ENCODE results near the gene S100A3. TPM values are rescaled to one million over a fixed set of nuclear protein-coding genes. Genes with fewer than 3 reads are reported as not detected.
A peak's percentile ranks its signal among the peaks of the same experiment; 100 is the strongest.

The S100A3 gene
- total RNA-seq, 1 experiment from 2014 or later = 12.0 TPM

DNA sequence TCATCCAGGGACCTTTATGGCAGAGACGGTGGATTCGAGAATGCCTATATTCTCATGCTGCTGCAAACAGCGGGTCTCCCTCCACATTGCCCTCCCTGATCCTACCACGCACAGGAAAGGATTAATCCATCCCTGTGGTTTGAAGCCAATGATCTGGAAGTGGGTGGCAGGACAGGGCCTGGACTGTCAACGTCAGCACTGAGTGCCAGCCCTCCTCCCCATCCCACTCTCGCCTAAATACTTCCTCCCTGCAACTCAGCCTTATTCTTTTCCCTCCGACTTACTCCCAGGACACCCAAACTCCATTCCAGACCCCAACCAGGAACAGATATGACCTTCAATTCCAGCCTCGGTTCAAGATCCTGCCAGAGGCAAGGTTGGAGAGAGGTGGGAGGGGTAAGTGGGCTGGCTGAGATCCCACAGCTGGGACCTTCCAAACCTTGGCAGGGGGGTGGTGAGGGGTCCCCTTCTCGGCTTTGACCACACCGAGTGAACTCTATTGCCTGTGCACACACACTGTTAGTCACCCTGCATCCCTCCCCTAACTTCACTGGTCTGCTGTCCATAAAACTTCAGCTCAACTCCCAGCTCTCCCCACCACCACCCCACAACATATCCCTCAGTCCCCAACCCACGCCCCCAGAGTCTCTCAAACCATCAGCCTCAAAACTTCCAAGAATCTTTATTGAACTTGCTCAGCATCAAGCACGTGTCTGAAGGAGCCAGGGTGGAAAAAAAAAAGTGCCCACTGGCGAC lies 5.9 kb downstream of the S100A3 start:
- Histone ChIP-seq H3K27me3 (ENCODE audit: control insufficient read depth, insufficient read depth, low read length) (no peaks in the 10 kb centered on the region), H3K36me3 (ENCODE audit: control insufficient read depth, insufficient read depth, low read length) (no peaks in the 10 kb centered on the region), H3K4me3 (ENCODE audit: low read depth in 2 of 2, low read length in 2 of 2) (peak overlapping the region; percentile 49 to 55), H3K27ac (ENCODE audit: low read length) (peak overlapping the region; percentile 98), H3K4me1 (ENCODE audit: control insufficient read depth, insufficient read depth, low read length) (peaks cover 94% of the 10 kb centered on the region), H3K9me3 (ENCODE audit: control insufficient read depth, insufficient read depth, low read depth, low read length) (no peaks in the 10 kb centered on the region)
- ChIA-PET CTCF (interaction anchor here (2.1 kb wide), 1 partner anchor 8 kb away, joined by 8 read pairs; the partner anchor contains the start of gene S100A6), POLR2A (no interaction called here)
- DNase-seq (ENCODE audit: low read depth, low spot score) (no peak), ATAC-seq (no peak)
- BruUV-seq (replicated peaks) = no TSS peak
- in situ Hi-C loops (cut with HindIII; ENCODE audit: low pct_unique_long_range_greater_than_20kb, low sequenced_read_pairs) (no loop called here), intact Hi-C loops (cut with micrococcal nuclease; ENCODE audit: unreplicated experiment) (no loop called here)
- TF ChIP-seq, protein P1, sequence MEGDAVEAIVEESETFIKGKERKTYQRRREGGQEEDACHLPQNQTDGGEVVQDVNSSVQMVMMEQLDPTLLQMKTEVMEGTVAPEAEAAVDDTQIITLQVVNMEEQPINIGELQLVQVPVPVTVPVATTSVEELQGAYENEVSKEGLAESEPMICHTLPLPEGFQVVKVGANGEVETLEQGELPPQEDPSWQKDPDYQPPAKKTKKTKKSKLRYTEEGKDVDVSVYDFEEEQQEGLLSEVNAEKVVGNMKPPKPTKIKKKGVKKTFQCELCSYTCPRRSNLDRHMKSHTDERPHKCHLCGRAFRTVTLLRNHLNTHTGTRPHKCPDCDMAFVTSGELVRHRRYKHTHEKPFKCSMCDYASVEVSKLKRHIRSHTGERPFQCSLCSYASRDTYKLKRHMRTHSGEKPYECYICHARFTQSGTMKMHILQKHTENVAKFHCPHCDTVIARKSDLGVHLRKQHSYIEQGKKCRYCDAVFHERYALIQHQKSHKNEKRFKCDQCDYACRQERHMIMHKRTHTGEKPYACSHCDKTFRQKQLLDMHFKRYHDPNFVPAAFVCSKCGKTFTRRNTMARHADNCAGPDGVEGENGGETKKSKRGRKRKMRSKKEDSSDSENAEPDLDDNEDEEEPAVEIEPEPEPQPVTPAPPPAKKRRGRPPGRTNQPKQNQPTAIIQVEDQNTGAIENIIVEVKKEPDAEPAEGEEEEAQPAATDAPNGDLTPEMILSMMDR (IDR thresholded peaks at IDR 0.05) = no peak
- TF ChIP-seq SIN3A (IDR thresholded peaks at IDR 0.05; ENCODE audit: borderline replicate concordance, insufficient read depth, low read depth, low read length) (no peak), POLR2AphosphoS5 (IDR thresholded peaks at IDR 0.05; ENCODE audit: low read depth, low read length) (no peak; the same call in 1 of the 2 replicates)
- TF ChIP-seq, protein P2, sequence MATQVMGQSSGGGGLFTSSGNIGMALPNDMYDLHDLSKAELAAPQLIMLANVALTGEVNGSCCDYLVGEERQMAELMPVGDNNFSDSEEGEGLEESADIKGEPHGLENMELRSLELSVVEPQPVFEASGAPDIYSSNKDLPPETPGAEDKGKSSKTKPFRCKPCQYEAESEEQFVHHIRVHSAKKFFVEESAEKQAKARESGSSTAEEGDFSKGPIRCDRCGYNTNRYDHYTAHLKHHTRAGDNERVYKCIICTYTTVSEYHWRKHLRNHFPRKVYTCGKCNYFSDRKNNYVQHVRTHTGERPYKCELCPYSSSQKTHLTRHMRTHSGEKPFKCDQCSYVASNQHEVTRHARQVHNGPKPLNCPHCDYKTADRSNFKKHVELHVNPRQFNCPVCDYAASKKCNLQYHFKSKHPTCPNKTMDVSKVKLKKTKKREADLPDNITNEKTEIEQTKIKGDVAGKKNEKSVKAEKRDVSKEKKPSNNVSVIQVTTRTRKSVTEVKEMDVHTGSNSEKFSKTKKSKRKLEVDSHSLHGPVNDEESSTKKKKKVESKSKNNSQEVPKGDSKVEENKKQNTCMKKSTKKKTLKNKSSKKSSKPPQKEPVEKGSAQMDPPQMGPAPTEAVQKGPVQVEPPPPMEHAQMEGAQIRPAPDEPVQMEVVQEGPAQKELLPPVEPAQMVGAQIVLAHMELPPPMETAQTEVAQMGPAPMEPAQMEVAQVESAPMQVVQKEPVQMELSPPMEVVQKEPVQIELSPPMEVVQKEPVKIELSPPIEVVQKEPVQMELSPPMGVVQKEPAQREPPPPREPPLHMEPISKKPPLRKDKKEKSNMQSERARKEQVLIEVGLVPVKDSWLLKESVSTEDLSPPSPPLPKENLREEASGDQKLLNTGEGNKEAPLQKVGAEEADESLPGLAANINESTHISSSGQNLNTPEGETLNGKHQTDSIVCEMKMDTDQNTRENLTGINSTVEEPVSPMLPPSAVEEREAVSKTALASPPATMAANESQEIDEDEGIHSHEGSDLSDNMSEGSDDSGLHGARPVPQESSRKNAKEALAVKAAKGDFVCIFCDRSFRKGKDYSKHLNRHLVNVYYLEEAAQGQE (IDR thresholded peaks at IDR 0.05; ENCODE audit: insufficient read depth in 1 of 2, low read depth in 2 of 2, low read length in 1 of 2) = no peak

DNA sequence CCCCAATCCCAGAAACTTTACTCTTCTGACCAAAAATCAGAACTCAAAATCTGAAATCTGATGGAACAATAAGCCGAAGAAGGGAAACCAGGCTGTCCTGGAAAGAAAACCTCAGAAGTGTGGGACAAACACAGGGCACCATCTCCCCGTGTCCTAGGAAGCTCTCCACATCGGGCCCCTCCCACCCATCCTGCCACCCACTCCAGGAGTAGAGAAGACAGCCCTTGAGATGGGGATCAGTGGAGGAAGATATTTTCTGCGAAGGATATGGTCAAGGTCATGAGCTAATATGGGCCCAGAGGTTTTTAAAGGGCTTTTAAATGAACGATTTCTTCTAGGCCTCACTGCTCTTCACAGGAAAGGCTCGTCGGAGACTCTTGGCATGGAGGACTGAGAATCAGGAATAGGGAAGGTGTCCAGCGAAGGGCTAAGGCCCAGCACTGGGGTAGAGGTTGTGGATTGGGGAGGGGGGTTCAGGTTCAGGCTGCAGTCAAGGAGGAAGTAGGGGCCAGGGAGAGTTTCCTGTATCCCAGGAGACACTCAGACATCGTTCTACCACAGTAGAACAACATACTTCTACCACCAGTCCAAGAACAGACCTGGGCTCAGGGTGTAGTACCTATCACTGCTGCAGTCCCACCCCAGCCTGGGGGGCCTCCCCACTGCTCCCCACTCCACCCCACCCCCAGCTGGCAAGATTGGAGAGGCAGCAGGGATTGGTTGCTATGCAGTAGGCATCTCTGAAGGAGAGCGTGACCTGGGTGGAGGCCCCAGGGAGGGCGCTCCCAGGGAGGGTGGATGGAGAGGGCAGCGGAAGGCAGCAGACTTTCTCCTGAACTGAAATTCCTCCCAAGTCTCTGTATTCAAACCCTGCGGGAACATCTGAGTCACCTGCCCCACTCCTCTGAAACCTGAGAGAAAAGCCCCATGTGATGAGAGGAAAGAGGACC lies 7.1 kb downstream of the S100A3 start:
- ATAC-seq (no peak), DNase-seq (ENCODE audit: low read depth, low spot score) (no peak)
- TF ChIP-seq, protein P1 (IDR thresholded peaks at IDR 0.05) = no peak
- TF ChIP-seq SIN3A (IDR thresholded peaks at IDR 0.05; ENCODE audit: borderline replicate concordance, insufficient read depth, low read depth, low read length) = no peak
- Histone ChIP-seq H3K27me3 (ENCODE audit: control insufficient read depth, insufficient read depth, low read length) (no peaks in the 10 kb centered on the region), H3K4me1 (ENCODE audit: control insufficient read depth, insufficient read depth, low read length) (peaks cover 94% of the 10 kb centered on the region), H3K9me3 (ENCODE audit: control insufficient read depth, insufficient read depth, low read depth, low read length) (no peaks in the 10 kb centered on the region), H3K27ac (ENCODE audit: low read length) (peak overlapping the region; percentile 98), H3K4me3 (ENCODE audit: low read depth in 2 of 2, low read length in 2 of 2) (no peak overlapping the region), H3K36me3 (ENCODE audit: control insufficient read depth, insufficient read depth, low read length) (no peaks in the 10 kb centered on the region)
- intact Hi-C loops (cut with micrococcal nuclease; ENCODE audit: unreplicated experiment) = no loop called here
- in situ Hi-C loops (cut with HindIII; ENCODE audit: low pct_unique_long_range_greater_than_20kb, low sequenced_read_pairs) = no loop called here
- no TSS peak for BruUV-seq (replicated peaks)
- CTCF ChIA-PET = no interaction called here
- POLR2A ChIA-PET = interaction anchor here (0.6 kb wide), 1 partner anchor 23 kb away, joined by 6 read pairs; the partner anchor contains the start of gene S100A2
